Stimulated activated CD8-positive, alpha-beta memory T cell treated with anti-CD3 and anti-CD28 coated beads, Interleukin-15, amount 100 ng/mL, for 48 hours (primary cell): ENCODE results near the gene RNASEL.

Experiments
- DNase-seq, 2 donors: peaks; one replicate each; pipeline ENCODE4 v3.0.0-alpha.2; 2020; ENCODE audit warnings: low read depth in 2 of 2

Gene RNASEL

DNA sequence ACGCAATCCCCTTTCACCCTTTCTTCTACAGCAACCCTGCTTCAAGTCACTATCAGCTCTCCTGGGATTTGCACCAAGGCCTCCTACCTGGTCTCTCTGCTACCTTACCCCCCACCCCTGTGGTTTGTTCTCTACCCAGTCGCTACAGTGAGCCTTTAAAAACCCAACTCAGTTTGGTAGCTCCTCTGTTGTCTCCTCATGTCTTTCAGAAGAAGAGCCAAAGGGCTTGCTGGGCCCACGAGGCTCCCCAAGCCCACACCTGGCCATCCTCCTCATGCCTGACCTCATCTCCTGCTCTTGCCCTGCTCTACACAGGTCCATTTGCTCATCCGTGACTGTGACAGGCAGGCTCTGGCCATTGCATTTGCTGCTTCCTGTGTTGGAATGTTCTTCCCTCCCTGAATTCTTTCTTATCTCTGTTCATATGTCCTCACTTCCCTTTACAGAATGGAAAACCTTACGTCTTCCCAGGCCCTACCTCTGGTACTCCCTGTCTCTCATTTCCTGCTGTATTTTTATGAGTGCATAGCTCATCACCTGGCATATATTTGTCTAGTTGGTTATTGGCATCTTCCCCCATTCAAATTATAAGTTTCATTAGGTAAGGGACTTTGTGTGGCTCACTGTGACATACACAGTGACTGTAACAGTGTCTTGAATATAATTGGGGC, 11.8 kb upstream of the RNASEL start:
- DNase-seq: no peak

GRCh38 chr1:182600036-182600713, 11.1 kb upstream of the RNASEL start:
- DNase-seq: no peak

DNA sequence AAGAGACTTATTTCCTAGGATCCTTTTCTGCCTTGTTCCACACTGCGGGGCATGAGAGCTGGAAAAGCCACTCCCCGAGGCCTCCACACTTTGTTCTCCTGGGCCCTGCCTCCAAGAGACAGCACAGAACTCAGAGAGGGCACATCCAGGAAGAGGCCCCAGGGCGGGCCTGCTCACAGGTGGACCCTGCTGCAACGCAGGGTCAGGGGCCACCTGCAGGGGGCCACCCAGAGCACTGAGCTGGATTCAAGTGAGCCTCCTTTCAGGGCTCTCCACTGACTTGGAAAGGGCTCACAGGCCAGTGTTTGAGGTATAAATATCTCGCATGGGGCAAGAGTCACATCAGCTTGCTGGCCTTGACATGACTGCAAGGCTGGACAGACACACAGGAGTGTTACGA, 10.3 kb upstream of the RNASEL start:
- no peak for DNase-seq

- DNase-seq: no peak
These were observed 9.2 kb upstream of the RNASEL start for GRCh38 chr1:182598296-182598695.

GRCh38 chr1:182596934-182597333, 7.9 kb upstream of the RNASEL start:
- no peak for DNase-seq

GRCh38 chr1:182595641-182596240, 6.7 kb upstream of the RNASEL start:
- DNase-seq: peak in 1 of 2 donors; percentile 34

DNA sequence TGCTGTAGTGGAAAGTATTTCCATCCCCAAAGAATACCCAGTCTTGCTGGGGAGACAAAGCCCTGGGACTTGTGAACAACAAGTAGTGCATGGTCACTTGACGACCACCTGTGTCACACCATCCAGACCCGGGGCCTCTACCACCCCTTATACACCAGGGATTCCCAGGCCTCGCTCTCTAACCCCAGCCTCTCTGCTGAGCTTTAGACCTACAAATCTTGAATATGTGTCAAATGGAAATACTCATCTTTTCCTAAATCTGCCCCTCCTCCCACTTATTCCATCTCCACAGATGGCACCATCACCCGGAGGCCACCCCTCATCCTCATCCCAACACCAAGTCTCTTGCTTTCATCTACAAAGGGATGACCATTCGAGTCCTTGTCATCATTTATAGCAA, 875 bp upstream of the RNASEL start:
- no peak for DNase-seq

DNA sequence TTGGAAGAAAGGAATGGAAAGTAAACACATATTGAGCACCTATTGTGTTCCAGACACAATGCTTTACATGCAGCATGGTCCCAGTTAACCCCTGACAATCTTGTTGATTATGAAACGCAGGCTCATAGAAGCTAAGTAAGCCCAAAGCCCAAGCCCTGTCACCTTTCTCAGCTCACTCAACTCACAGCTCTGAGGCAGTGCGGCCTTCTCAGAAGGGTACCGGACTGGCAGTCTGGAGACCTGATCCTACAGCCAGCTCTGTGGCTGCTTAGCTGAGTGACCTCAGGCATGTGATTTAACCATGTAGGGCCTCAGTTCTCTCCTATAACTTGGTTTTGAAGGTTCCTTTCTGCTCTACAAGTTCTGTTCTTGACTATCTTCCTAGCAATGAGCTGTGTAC, 464 bp upstream of the RNASEL start:
- no peak for DNase-seq

DNA sequence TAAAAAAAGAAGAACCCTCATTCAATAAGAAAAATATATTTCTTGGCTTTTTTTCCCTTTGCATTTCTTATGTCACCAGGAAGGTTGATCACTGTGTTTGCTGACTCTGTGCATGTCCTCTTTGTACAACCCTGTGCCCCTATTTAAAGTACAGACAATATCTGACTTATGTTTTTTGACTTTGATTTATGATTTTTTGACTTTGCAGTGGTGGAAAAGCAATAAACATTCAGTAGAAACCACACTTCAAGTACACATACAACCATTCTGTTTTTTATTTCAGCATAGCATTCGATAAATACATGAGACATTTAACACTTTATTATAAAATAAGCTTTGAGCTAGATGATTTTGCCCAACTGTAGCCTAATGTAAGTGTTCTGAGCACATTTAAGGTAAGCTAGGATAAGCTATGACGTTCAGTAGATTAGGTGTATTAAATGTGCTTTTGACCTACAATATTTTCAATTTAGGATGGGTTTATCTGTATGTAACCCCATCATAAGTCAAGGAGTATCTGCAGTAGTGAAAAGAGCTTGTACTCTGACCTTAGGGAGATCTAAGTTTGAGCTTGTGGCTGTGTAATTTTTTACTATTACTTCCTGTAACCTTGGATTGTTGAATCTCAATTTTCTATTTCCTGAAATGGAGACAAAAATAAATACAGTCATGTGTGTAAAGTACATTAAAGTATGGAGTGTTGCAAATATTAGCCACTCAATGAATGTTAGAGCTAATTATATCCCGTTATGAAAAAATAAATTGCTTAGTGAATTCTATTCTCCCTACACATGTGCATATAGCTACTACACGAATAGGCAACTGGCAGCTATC, 1.2 kb downstream of the RNASEL start:
- DNase-seq: no peak

GRCh38 chr1:182587093-182587492, 2.0 kb downstream of the RNASEL start:
- no peak for DNase-seq

DNA sequence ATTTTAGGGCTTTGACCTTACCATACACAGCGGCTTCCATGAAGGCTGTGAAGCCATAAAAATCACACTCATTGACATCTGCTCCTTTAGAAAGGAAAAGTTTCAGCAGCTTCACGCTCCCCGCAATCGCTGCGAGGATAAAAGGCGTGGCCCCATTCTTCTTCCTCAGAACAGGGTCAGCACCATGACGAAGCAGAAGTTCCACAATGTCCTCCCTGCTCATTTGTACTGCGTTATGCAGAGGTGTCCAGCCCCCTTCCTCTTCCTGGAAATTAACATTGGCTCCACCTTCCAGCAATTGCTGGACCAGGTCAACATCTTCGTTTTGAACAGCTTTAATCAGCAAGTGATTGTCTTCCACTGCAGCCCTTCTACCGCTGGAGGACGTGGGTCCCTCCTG, 2.7 kb downstream of the RNASEL start:
- no peak for DNase-seq

- DNase-seq: no peak
These were observed 4.3 kb downstream of the RNASEL start for GRCh38 chr1:182584746-182585145.

- DNase-seq: no peak
These were observed 8.3 kb downstream of the RNASEL start for GRCh38 chr1:182580736-182581135.

DNA sequence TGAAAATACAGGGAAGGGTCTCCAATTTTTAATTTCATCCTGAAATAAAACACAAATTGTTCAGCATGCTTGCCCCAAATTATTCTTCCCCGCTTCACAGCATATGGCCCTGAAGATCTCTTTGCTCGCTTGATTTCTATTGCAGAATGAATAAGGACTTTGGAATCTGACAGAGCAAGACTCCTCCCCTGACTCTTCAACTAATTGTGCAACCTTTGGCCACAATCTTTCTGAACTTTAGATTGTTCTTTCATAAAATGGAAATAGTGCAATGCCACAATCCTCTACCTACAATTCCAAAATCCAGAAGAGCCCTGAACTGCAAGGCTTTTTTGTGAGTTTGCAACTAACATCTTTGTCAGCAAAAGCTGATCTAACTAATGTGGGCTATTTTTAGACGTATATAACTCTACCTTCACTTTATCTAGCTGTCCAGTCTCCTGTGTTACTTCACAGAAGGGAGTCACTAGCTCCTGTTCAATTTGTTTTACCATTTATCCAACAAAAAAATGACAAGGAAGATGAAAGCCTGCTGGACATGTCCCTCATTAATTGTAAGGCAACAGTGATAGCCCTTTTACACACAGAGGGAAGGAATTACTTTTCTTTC, 13.4 kb downstream of the RNASEL start:
- DNase-seq: no peak

DNA sequence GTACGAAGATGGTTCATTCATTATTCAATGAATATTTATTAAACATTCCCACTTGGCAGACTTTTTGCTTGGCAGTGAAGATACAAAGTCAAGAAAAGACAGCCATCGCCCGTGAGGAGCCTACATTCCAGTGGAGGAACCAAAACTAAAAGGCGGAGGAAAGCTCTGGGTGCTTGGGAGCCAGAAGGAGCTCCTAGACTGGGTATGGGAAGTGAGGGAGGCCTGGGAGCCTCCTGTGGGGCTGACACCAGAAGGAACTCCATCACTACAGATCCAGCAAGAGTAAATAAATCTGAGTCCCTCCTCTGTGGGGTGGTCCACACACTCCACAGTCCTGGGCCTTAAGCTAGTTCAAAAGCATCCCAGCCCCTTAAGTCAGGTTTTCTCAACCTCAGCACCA, 14.9 kb downstream of the RNASEL start:
- DNase-seq: no peak

- no peak for DNase-seq
These were observed 18.5 kb downstream of the RNASEL start for GRCh38 chr1:182570611-182570970.

GRCh38 chr1:182569939-182570610, 19.0 kb downstream of the RNASEL start:
- no peak for DNase-seq

- no peak for DNase-seq
These were observed 20.3 kb downstream of the RNASEL start for GRCh38 chr1:182568647-182569284.

DNA sequence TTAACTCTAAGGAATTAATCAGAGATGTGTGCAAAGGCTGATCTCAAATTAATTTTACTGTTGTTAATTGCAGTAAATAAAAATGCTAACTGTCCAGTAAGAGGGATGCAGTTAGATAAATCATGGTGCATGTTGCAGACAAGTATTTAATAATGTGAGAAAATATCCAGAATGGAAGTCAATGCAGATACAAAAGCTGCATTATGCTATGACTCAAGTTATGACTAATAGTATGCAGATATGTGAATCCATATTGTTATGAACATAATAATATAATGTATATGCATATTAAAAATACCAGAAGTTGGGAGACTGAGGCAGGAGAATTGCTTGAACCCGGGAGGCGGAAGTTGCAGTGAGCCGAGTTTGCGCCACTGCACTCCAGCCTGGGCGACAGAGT, 21.4 kb downstream of the RNASEL start:
- DNase-seq: no peak

DNA sequence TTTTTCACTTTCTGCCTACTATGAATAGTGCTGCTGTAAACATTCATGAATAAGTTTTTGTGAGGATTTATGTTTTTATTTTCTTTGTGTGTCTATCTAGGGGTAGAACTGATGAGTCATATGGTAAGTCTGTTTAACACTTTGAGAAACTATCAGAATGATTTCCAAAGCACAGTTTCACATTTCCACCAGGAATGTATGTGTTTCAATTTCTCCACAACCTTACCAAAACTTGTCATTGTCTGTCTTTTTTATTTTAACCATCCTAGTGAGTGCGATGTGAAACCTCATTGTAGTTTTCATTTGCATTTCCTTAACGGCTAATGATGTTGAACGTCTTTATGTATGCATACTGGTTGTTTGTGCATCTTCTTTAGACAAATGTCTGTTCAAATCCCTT, 23.5 kb downstream of the RNASEL start:
- no peak for DNase-seq

DNA sequence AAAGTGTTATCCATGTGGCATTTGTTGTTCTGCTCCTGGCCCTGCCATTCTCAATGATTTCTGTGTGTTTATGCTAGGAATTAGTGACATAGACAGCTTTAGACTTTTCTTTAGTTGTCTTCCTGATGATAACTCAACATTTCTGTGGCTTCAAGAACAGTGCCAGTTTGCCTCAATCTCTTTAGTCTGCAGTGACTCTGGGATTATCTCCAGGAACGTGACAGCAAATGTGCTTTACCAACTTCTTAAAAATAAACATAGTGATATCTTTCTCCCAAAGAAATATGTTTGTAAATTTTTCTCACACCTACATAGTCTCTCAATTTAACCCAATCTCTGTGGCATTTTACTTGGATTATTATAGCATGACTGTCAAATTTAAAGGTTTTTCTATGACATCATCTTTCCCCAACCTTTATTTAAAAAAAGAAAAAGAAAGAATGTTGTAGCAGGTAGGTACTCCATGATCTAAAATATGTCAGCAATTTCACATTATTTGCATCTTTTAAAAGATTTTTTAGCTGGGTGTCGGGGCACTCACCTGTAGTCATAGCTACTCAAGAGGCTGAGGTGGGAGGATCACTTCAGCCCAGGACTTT, 24.6 kb downstream of the RNASEL start:
- DNase-seq: no peak
